ENCODE measurements around the gene MAB21L2.

GRCh38 chr4:150585611-150586010 is 3.7 kb downstream of the MAB21L2 start:
- TF ChIP-seq CTCF (IDR thresholded peaks at IDR 0.05) (no peak), EZH2 (IDR thresholded peaks at IDR 0.05) (no peak)
